Subcutaneous abdominal adipose tissue (tissue), 5 donors: ENCODE data around the gene MGMT.
A peak's percentile ranks its signal among the peaks of the same experiment; 100 is the strongest.

Source experiments
- H3K27ac ChIP-seq: one replicate; pipeline ENCODE4 v1.7.0; 2013; ENCODE audit warnings: low read depth, mild to moderate bottlenecking, inconsistent platforms, low read length, moderate library complexity
- H3K27me3 ChIP-seq, 5 donors: one replicate each; pipeline ENCODE4 v1.7.0; 2013; ENCODE audit warnings: low read length in 5 of 5, inconsistent platforms in 1 of 5; ENCODE audit not compliant: control insufficient read depth in 5 of 5, insufficient read depth in 4 of 5
- H3K36me3 ChIP-seq, 5 donors: one replicate each; pipeline ENCODE4 v1.7.0; 2013; ENCODE audit warnings: low read length in 5 of 5; ENCODE audit not compliant: control insufficient read depth in 5 of 5, insufficient read depth in 5 of 5
- H3K4me1 ChIP-seq, 5 donors: one replicate each; pipeline ENCODE4 v1.7.0; 2013; ENCODE audit warnings: low read length in 5 of 5, mild to moderate bottlenecking in 3 of 5, moderate library complexity in 1 of 5; ENCODE audit not compliant: control insufficient read depth in 5 of 5, insufficient read depth in 5 of 5
- H3K4me3 ChIP-seq, 5 donors: one replicate each; pipeline ENCODE4 v1.7.0; 2013; ENCODE audit warnings: low read length in 5 of 5, low read depth in 1 of 5
- H3K9ac ChIP-seq, 5 donors: one replicate each; pipeline ENCODE4 v1.7.0; 2013; ENCODE audit warnings: low read length in 5 of 5, mild to moderate bottlenecking in 4 of 5, moderate library complexity in 3 of 5
- H3K9me3 ChIP-seq, 5 donors: one replicate each; pipeline ENCODE4 v1.7.0; 2013; ENCODE audit warnings: low read length in 5 of 5; ENCODE audit not compliant: control insufficient read depth in 5 of 5
- donor health status: healthy.
- donor health status: healthy.
- donor health status: healthy.
- donor health status: healthy.
- donor health status: healthy.

MGMT gene

DNA sequence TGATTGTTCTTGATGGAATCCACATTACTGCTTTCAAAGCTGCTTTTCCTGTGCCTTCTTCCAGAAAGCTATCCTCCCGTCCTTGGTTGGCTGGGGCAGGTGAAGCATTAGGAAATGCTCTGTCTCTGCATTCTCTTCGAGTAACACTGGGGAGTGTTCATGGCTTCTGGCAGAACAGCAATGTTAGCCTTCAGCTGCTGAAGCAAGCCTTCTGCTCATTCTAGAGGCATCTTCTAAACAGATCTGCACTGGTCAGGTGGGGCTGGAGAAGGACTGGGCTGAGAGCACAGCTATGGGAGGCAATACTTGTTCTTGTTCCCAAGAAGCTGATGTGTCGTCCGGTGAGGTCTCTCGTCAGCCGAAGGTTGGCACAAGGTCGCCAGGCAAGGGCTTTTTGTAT, 80.6 kb downstream of the MGMT start:
- Histone ChIP-seq H3K4me3 (no peak overlapping the region), H3K9ac (no peak overlapping the region), H3K9me3 (no peaks in the 10 kb centered on the region), H3K4me1 (peaks cover 0 to 25% (median 0%) of the 10 kb centered on the region in 5 donors), H3K27ac (no peak overlapping the region), H3K36me3 (peaks cover 0 to 5% (median 4%) of the 10 kb centered on the region in 5 donors), H3K27me3 (no peaks in the 10 kb centered on the region)

DNA sequence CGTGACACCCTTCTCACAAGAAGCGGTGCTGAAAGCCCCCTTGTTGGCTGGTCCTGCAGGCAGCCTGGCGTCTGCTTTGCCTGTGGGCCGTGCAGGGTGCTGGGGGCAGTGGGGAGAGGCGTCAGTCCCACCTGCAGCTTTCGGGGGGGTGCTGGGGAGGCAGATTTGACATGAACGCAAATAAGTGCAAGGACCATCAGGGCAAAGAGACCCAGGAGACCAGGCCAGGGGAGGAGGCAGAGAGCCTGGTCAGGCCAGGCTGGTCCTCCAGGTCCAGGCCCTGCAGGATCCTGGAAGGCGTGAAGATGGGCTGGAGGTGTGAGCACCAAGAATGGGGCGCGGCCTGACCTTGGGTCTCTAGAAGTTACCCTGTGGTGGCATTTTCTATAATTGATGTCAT, 81.6 kb downstream of the MGMT start:
- no peaks in the 10 kb centered on the region for H3K27me3 ChIP-seq
- peaks cover 0 to 6% (median 5%) of the 10 kb centered on the region in 5 donors for H3K36me3 ChIP-seq
- no peak overlapping the region for H3K27ac ChIP-seq
- no peaks in the 10 kb centered on the region for H3K9me3 ChIP-seq
- H3K4me3 ChIP-seq: no peak overlapping the region
- H3K4me1 ChIP-seq: peaks cover 0 to 22% (median 0%) of the 10 kb centered on the region in 5 donors
- H3K9ac ChIP-seq: no peak overlapping the region

GRCh38 chr10:129550076-129550475, 83.0 kb downstream of the MGMT start:
- Histone ChIP-seq H3K27me3 (no peaks in the 10 kb centered on the region), H3K4me1 (peaks cover 0 to 10% (median 0%) of the 10 kb centered on the region in 5 donors), H3K4me3 (no peak overlapping the region), H3K36me3 (peaks cover 0 to 9% (median 7%) of the 10 kb centered on the region in 5 donors), H3K9me3 (no peaks in the 10 kb centered on the region), H3K27ac (no peak overlapping the region), H3K9ac (no peak overlapping the region)

GRCh38 chr10:129550658-129551057, 83.6 kb downstream of the MGMT start:
- peaks cover 0 to 9% (median 7%) of the 10 kb centered on the region in 5 donors for H3K36me3 ChIP-seq
- no peak overlapping the region for H3K27ac ChIP-seq
- no peaks in the 10 kb centered on the region for H3K9me3 ChIP-seq
- H3K4me3 ChIP-seq: no peak overlapping the region
- no peak overlapping the region for H3K9ac ChIP-seq
- H3K27me3 ChIP-seq: no peaks in the 10 kb centered on the region
- H3K4me1 ChIP-seq: peaks cover 0 to 10% (median 0%) of the 10 kb centered on the region in 5 donors

GRCh38 chr10:129552119-129552518, 85.1 kb downstream of the MGMT start:
- Histone ChIP-seq H3K9me3 (no peaks in the 10 kb centered on the region), H3K4me1 (peaks cover 0 to 9% (median 0%) of the 10 kb centered on the region in 5 donors), H3K9ac (no peak overlapping the region), H3K36me3 (peaks cover 0 to 11% (median 7%) of the 10 kb centered on the region in 5 donors), H3K27ac (no peak overlapping the region), H3K27me3 (no peaks in the 10 kb centered on the region), H3K4me3 (no peak overlapping the region)

DNA sequence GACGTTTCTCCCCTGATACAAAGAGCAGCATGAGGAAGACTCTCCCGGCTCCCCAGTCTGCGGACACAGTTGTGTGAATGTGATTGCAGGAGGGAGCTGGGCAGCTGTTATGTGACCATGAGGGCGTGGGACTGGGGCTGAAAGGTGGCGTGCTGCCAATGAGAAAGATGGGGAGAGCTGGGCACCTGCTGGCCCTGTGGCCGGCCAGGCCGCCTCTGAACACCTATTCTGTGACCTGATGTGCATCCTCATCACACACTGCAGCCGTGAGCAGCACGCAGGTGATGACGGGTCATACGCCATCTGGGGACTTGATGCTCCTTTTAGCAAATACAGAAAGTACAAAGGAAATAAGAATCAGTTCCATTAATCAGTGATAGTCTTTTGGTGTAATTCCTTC, 86.9 kb downstream of the MGMT start:
- no peak overlapping the region for H3K9ac ChIP-seq
- H3K27ac ChIP-seq: no peak overlapping the region
- H3K4me1 ChIP-seq: peaks cover 0 to 3% (median 0%) of the 10 kb centered on the region in 5 donors
- H3K9me3 ChIP-seq: no peaks in the 10 kb centered on the region
- peaks cover 0 to 11% (median 7%) of the 10 kb centered on the region in 5 donors for H3K36me3 ChIP-seq
- H3K27me3 ChIP-seq: no peaks in the 10 kb centered on the region
- H3K4me3 ChIP-seq: no peak overlapping the region

- Histone ChIP-seq H3K36me3 (peaks cover 0 to 11% (median 7%) of the 10 kb centered on the region in 5 donors), H3K9me3 (no peaks in the 10 kb centered on the region), H3K4me3 (no peak overlapping the region), H3K9ac (no peak overlapping the region), H3K4me1 (peaks cover 0 to 17% (median 14%) of the 10 kb centered on the region in 5 donors), H3K27ac (no peak overlapping the region), H3K27me3 (no peaks in the 10 kb centered on the region)
Measured at GRCh38 chr10:129556316-129556715, 89.3 kb downstream of the MGMT start.

GRCh38 chr10:129560361-129560760, 93.3 kb downstream of the MGMT start:
- H3K4me1 ChIP-seq: peaks cover 0 to 19% (median 14%) of the 10 kb centered on the region in 5 donors
- peak overlapping the region in 1 of 5 donors; percentile 35 for H3K9ac ChIP-seq
- no peak overlapping the region for H3K27ac ChIP-seq
- H3K27me3 ChIP-seq: no peaks in the 10 kb centered on the region
- no peak overlapping the region for H3K4me3 ChIP-seq
- no peaks in the 10 kb centered on the region for H3K9me3 ChIP-seq
- peaks cover 0 to 5% (median 0%) of the 10 kb centered on the region in 5 donors for H3K36me3 ChIP-seq

DNA sequence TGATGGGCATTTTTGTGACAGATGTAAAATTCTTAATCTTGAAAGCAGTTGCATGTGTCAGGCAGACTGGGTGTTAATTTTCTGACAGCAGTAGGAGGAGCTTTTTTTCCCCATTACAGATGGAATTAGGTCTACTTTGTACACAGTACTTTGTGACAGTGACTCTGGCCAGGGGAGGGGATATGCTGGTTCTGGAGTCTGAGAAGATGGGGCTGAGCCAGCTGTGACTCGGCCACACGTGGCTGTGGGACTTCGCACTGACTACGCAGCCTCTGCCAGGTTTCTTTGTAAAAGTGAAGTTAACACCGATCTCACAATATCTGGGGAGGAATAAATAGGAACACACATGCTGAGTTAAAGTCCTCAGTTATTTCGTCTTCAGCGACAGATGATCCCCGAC, 95.4 kb downstream of the MGMT start:
- H3K4me3 ChIP-seq: no peak overlapping the region
- no peak overlapping the region for H3K9ac ChIP-seq
- no peaks in the 10 kb centered on the region for H3K9me3 ChIP-seq
- H3K4me1 ChIP-seq: peaks cover 0 to 19% (median 14%) of the 10 kb centered on the region in 5 donors
- no peaks in the 10 kb centered on the region for H3K27me3 ChIP-seq
- no peak overlapping the region for H3K27ac ChIP-seq
- peaks cover 0 to 9% (median 8%) of the 10 kb centered on the region in 5 donors for H3K36me3 ChIP-seq

DNA sequence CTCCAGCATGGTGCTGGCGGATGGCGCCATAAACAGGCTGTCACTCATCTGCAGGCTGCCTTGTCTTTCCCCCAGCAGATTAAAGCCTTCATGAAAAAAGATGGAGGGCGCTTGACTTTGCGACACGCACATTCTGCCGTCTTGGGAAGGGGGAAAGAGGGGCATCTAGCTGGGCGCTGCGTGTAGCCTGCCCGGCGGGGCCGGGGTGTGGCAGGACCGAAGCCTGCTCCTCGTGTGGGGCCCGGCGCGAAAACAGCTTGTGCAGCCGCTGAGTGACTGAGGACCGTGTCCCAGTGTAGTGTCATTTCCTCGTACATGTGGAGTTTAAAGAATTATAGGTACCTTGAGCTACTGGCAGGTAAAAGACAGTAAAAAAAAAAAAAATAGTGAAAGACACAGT, 97.9 kb downstream of the MGMT start:
- Histone ChIP-seq H3K27me3 (no peaks in the 10 kb centered on the region), H3K27ac (no peak overlapping the region), H3K36me3 (peaks cover 0 to 9% (median 8%) of the 10 kb centered on the region in 5 donors), H3K9me3 (no peaks in the 10 kb centered on the region), H3K9ac (no peak overlapping the region), H3K4me3 (no peak overlapping the region), H3K4me1 (peaks cover 0 to 16% (median 11%) of the 10 kb centered on the region in 5 donors)
